ENCODE measurements around the gene RHOH.

RHOH gene

GRCh38 chr4:40255393-40256281 is 58.8 kb downstream of the RHOH start:
- TF ChIP-seq CREB1 (IDR thresholded peaks at IDR 0.05; ENCODE audit: low read depth): peak; percentile 40; the same call in 1 of the 2 replicates
- TF ChIP-seq RAD21 (IDR thresholded peaks at IDR 0.05; ENCODE audit: low read depth): no peak
- TF ChIP-seq FOXM1 (IDR thresholded peaks at IDR 0.05; ENCODE audit: borderline replicate concordance, low read depth): no peak

GRCh38 chr4:40256329-40256728 is 59.5 kb downstream of the RHOH start:
- no peak for TF ChIP-seq RAD21 (IDR thresholded peaks at IDR 0.05; ENCODE audit: low read depth)
- no peak for TF ChIP-seq CEBPB (IDR thresholded peaks at IDR 0.05)
- TF ChIP-seq ZBTB7A (IDR thresholded peaks at IDR 0.05; ENCODE audit: low read depth): no peak
- TF ChIP-seq EP300 (IDR thresholded peaks at IDR 0.05; ENCODE audit: borderline replicate concordance): no peak
- TF ChIP-seq CREB1 (IDR thresholded peaks at IDR 0.05; ENCODE audit: low read depth): no peak
- TF ChIP-seq USF1 (IDR thresholded peaks at IDR 0.05): no peak
- no peak for TF ChIP-seq YY1 (IDR thresholded peaks at IDR 0.05; ENCODE audit: low read depth)
- TF ChIP-seq MAX (IDR thresholded peaks at IDR 0.05): no peak
- TF ChIP-seq REST (IDR thresholded peaks at IDR 0.05; ENCODE audit: low read depth): no peak
- no peak for TF ChIP-seq EGR1 (IDR thresholded peaks at IDR 0.05)
- TF ChIP-seq TEAD4 (IDR thresholded peaks at IDR 0.05): no peak
- TF ChIP-seq FOXM1 (IDR thresholded peaks at IDR 0.05; ENCODE audit: borderline replicate concordance, low read depth): no peak
- no peak for TF ChIP-seq TAF1 (IDR thresholded peaks at IDR 0.05; ENCODE audit: low read depth)
- TF ChIP-seq NFIC (IDR thresholded peaks at IDR 0.05): no peak

- TF ChIP-seq EP300 (IDR thresholded peaks at IDR 0.05; ENCODE audit: borderline replicate concordance) (no peak), EGR1 (IDR thresholded peaks at IDR 0.05) (no peak)
These were observed 60.0 kb downstream of the RHOH start for GRCh38 chr4:40256817-40257216.

GRCh38 chr4:40258627-40259026 is 61.8 kb downstream of the RHOH start:
- TF ChIP-seq NFIC (IDR thresholded peaks at IDR 0.05) (no peak), TCF12 (IDR thresholded peaks at IDR 0.05; ENCODE audit: low read depth) (no peak), TEAD4 (IDR thresholded peaks at IDR 0.05) (no peak), EP300 (IDR thresholded peaks at IDR 0.05; ENCODE audit: borderline replicate concordance) (no peak)

- no peak for TF ChIP-seq TCF12 (IDR thresholded peaks at IDR 0.05; ENCODE audit: low read depth)
- TF ChIP-seq EP300 (IDR thresholded peaks at IDR 0.05; ENCODE audit: borderline replicate concordance): no peak
- no peak for TF ChIP-seq TAF1 (IDR thresholded peaks at IDR 0.05; ENCODE audit: low read depth)
- no peak for TF ChIP-seq CREB1 (IDR thresholded peaks at IDR 0.05; ENCODE audit: low read depth)
- no peak for TF ChIP-seq CEBPB (IDR thresholded peaks at IDR 0.05)
- no peak for TF ChIP-seq REST (IDR thresholded peaks at IDR 0.05; ENCODE audit: low read depth)
- TF ChIP-seq EGR1 (IDR thresholded peaks at IDR 0.05): no peak
- TF ChIP-seq TEAD4 (IDR thresholded peaks at IDR 0.05): no peak
- TF ChIP-seq RAD21 (IDR thresholded peaks at IDR 0.05; ENCODE audit: low read depth): no peak
- TF ChIP-seq MAX (IDR thresholded peaks at IDR 0.05): no peak
These were observed 64.6 kb downstream of the RHOH start for GRCh38 chr4:40261231-40262076.

- no peak for TF ChIP-seq ZBTB7A (IDR thresholded peaks at IDR 0.05; ENCODE audit: low read depth)
- no peak for TF ChIP-seq RAD21 (IDR thresholded peaks at IDR 0.05; ENCODE audit: low read depth)
- no peak for TF ChIP-seq TEAD4 (IDR thresholded peaks at IDR 0.05)
- no peak for TF ChIP-seq EGR1 (IDR thresholded peaks at IDR 0.05)
- no peak for TF ChIP-seq REST (IDR thresholded peaks at IDR 0.05; ENCODE audit: low read depth)
- TF ChIP-seq TAF1 (IDR thresholded peaks at IDR 0.05; ENCODE audit: low read depth): no peak
- TF ChIP-seq MAX (IDR thresholded peaks at IDR 0.05): no peak
- no peak for TF ChIP-seq FOXM1 (IDR thresholded peaks at IDR 0.05; ENCODE audit: borderline replicate concordance, low read depth)
- no peak for TF ChIP-seq CREB1 (IDR thresholded peaks at IDR 0.05; ENCODE audit: low read depth)
- TF ChIP-seq EP300 (IDR thresholded peaks at IDR 0.05; ENCODE audit: borderline replicate concordance): no peak
- TF ChIP-seq YY1 (IDR thresholded peaks at IDR 0.05; ENCODE audit: low read depth): no peak
- TF ChIP-seq USF1 (IDR thresholded peaks at IDR 0.05): no peak
- no peak for TF ChIP-seq TCF12 (IDR thresholded peaks at IDR 0.05; ENCODE audit: low read depth)
- no peak for TF ChIP-seq CEBPB (IDR thresholded peaks at IDR 0.05)
- no peak for TF ChIP-seq NFIC (IDR thresholded peaks at IDR 0.05)
These were observed 65.3 kb downstream of the RHOH start for GRCh38 chr4:40262077-40262528.
